ENCODE data around the gene SLC7A6OS. TPM values are rescaled to one million over a fixed set of nuclear protein-coding genes. Genes with fewer than 3 reads are reported as not detected.

SLC7A6OS gene
- total RNA-seq, 2 experiments from 2014 or later = 20.6 to 22.2 TPM

GRCh38 chr16:68275611-68276191 is 35.0 kb downstream of the SLC7A6OS start:
- no peak overlapping the region for H3K4me3 Mint-ChIP-seq
- ChIA-PET CTCF (interaction anchor here (0.9 to 7.8 kb wide), 7 partner anchors 12 to 182 kb away, joined by 3 to 58 read pairs (median 4); partner anchors contain the start of gene SLC7A6), POLR2A (interaction anchor here (0.7 to 2.1 kb wide), 3 partner anchors 10 to 42 kb away, joined by 4 to 8 read pairs (median 8); partner anchors contain the start of gene SLC7A6)
- DNase-seq = peak; percentile 66
- H3K9me3 Mint-ChIP-seq = no peaks in the 10 kb centered on the region
- H3K27me3 Mint-ChIP-seq = no peaks in the 10 kb centered on the region
- intact Hi-C loops (cut with micrococcal nuclease) = loop anchor here (1.0 to 10.0 kb wide), 4 partner anchors 10 to 1049 kb away; no protein-coding TSS in a partner anchor
- peaks cover 43% of the 10 kb centered on the region for H3K36me3 Mint-ChIP-seq
- peaks cover 67% of the 10 kb centered on the region for H3K4me1 Mint-ChIP-seq (ENCODE audit: low read depth)
- peak overlapping the region; percentile 93 for H3K27ac Mint-ChIP-seq

GRCh38 chr16:68274441-68274840 is 36.3 kb downstream of the SLC7A6OS start:
- DNase-seq = no peak
- Mint-ChIP-seq H3K27ac (peak overlapping the region; percentile 93), H3K27me3 (no peaks in the 10 kb centered on the region), H3K36me3 (peaks cover 41% of the 10 kb centered on the region), H3K4me1 (ENCODE audit: low read depth) (peaks cover 71% of the 10 kb centered on the region), H3K9me3 (no peaks in the 10 kb centered on the region), H3K4me3 (no peak overlapping the region)
- ChIA-PET CTCF (interaction anchor here (0.8 to 7.8 kb wide), 6 partner anchors 10 to 55 kb away, joined by 3 to 58 read pairs (median 7); partner anchors contain the start of genes PRMT7, SLC7A6 and SLC7A6OS), POLR2A (interaction anchor here (0.8 to 3.3 kb wide), 5 partner anchors 10 to 181 kb away, joined by 3 to 18 read pairs (median 4); partner anchors contain the start of genes PRMT7, SLC7A6 and SLC7A6OS)
- intact Hi-C loops (cut with micrococcal nuclease) = loop anchor here (10.0 kb wide), 2 partner anchors 250 to 1050 kb away; no protein-coding TSS in a partner anchor

GRCh38 chr16:68273896-68274295 is 36.9 kb downstream of the SLC7A6OS start:
- DNase-seq = no peak
- Mint-ChIP-seq H3K27ac (peak overlapping the region; percentile 93), H3K27me3 (no peaks in the 10 kb centered on the region), H3K9me3 (no peaks in the 10 kb centered on the region), H3K4me3 (no peak overlapping the region), H3K36me3 (peaks cover 43% of the 10 kb centered on the region), H3K4me1 (ENCODE audit: low read depth) (peaks cover 74% of the 10 kb centered on the region)
- CTCF ChIA-PET = interaction anchor here (0.8 to 7.8 kb wide), 7 partner anchors 10 to 55 kb away, joined by 3 to 58 read pairs (median 8); partner anchors contain the start of genes PRMT7, SLC7A6 and SLC7A6OS
- intact Hi-C loops (cut with micrococcal nuclease) = loop anchor here (10.0 kb wide), 2 partner anchors 251 to 1051 kb away; no protein-coding TSS in a partner anchor
- POLR2A ChIA-PET = interaction anchor here (0.9 to 3.3 kb wide), 3 partner anchors 10 to 37 kb away, joined by 4 to 18 read pairs (median 4); partner anchors contain the start of genes PRMT7 and SLC7A6OS

- Mint-ChIP-seq H3K36me3 (peaks cover 43% of the 10 kb centered on the region), H3K4me3 (peak overlapping the region; percentile 44), H3K4me1 (ENCODE audit: low read depth) (peaks cover 74% of the 10 kb centered on the region), H3K27me3 (no peaks in the 10 kb centered on the region), H3K27ac (peak overlapping the region; percentile 93), H3K9me3 (no peaks in the 10 kb centered on the region)
- POLR2A ChIA-PET = interaction anchor here (1.2 to 3.3 kb wide), 4 partner anchors 11 to 38 kb away, joined by 4 to 18 read pairs (median 9); partner anchors contain the start of genes PLA2G15, PRMT7 and SLC7A6OS
- no peak for DNase-seq
- intact Hi-C loops (cut with micrococcal nuclease) = loop anchor here (10.0 kb wide), 2 partner anchors 251 to 1051 kb away; no protein-coding TSS in a partner anchor
- CTCF ChIA-PET = interaction anchor here (1.2 to 7.8 kb wide), 7 partner anchors 9 to 247 kb away, joined by 4 to 58 read pairs (median 8); partner anchors contain the start of genes PRMT7, SLC7A6 and SLC7A6OS
Measured at GRCh38 chr16:68273459-68273858, 37.3 kb downstream of the SLC7A6OS start.

- CTCF ChIA-PET = interaction anchor here (0.6 to 7.8 kb wide), 8 partner anchors 9 to 248 kb away, joined by 3 to 58 read pairs (median 6); partner anchors contain the start of genes PRMT7, SLC7A6 and SLC7A6OS
- peaks cover 49% of the 10 kb centered on the region for H3K36me3 Mint-ChIP-seq
- peak overlapping the region; percentile 93 for H3K27ac Mint-ChIP-seq
- peaks cover 82% of the 10 kb centered on the region for H3K4me1 Mint-ChIP-seq (ENCODE audit: low read depth)
- DNase-seq = peak; percentile 53
- intact Hi-C loops (cut with micrococcal nuclease) = loop anchor here (10.0 kb wide), 2 partner anchors 252 to 1052 kb away; no protein-coding TSS in a partner anchor
- POLR2A ChIA-PET = interaction anchor here (0.6 to 3.3 kb wide), 6 partner anchors 9 to 54 kb away, joined by 4 to 18 read pairs (median 6); partner anchors contain the start of genes PLA2G15, PRMT7, SLC7A6 and SLC7A6OS
- no peaks in the 10 kb centered on the region for H3K9me3 Mint-ChIP-seq
- no peaks in the 10 kb centered on the region for H3K27me3 Mint-ChIP-seq
- H3K4me3 Mint-ChIP-seq = peak overlapping the region; percentile 44
Measured at GRCh38 chr16:68272507-68273209, 38.1 kb downstream of the SLC7A6OS start.

GRCh38 chr16:68270353-68270752 is 40.4 kb downstream of the SLC7A6OS start:
- Mint-ChIP-seq H3K27ac (peak overlapping the region; percentile 93), H3K4me3 (no peak overlapping the region), H3K4me1 (ENCODE audit: low read depth) (peaks cover 86% of the 10 kb centered on the region), H3K27me3 (no peaks in the 10 kb centered on the region), H3K9me3 (no peaks in the 10 kb centered on the region), H3K36me3 (peaks cover 45% of the 10 kb centered on the region)
- intact Hi-C loops (cut with micrococcal nuclease) = loop anchor here (1.0 to 10.0 kb wide), 3 partner anchors 17 to 1054 kb away; no protein-coding TSS in a partner anchor
- CTCF ChIA-PET = interaction anchor here (0.6 to 7.8 kb wide), 2 partner anchors 9 to 57 kb away, joined by 3 to 58 read pairs; no protein-coding TSS in a partner anchor
- DNase-seq = no peak
- POLR2A ChIA-PET = interaction anchor here (0.6 kb wide), 1 partner anchor 55 kb away, joined by 3 read pairs; no protein-coding TSS in a partner anchor

- peaks cover 80% of the 10 kb centered on the region for H3K4me1 Mint-ChIP-seq (ENCODE audit: low read depth)
- no peaks in the 10 kb centered on the region for H3K9me3 Mint-ChIP-seq
- DNase-seq = no peak
- ChIA-PET POLR2A (interaction anchor here (0.6 kb wide), 1 partner anchor 9 kb away, joined by 3 read pairs; no protein-coding TSS in a partner anchor), CTCF (interaction anchor here (0.6 to 7.8 kb wide), 3 partner anchors 8 to 1344 kb away, joined by 3 to 58 read pairs (median 3); no protein-coding TSS in a partner anchor)
- H3K36me3 Mint-ChIP-seq = peaks cover 44% of the 10 kb centered on the region
- H3K27ac Mint-ChIP-seq = peak overlapping the region; percentile 93
- intact Hi-C loops (cut with micrococcal nuclease) = loop anchor here (1.0 to 10.0 kb wide), 4 partner anchors 18 to 1055 kb away; partner anchors contain the start of gene SMPD3
- no peaks in the 10 kb centered on the region for H3K27me3 Mint-ChIP-seq
- no peak overlapping the region for H3K4me3 Mint-ChIP-seq
Measured at GRCh38 chr16:68269793-68270192, 41.0 kb downstream of the SLC7A6OS start.

GRCh38 chr16:68267612-68268405 is 42.9 kb downstream of the SLC7A6OS start:
- peaks cover 71% of the 10 kb centered on the region for H3K4me1 Mint-ChIP-seq (ENCODE audit: low read depth)
- ChIA-PET POLR2A (interaction anchor here (1.2 to 2.2 kb wide), 2 partner anchors 22 to 43 kb away, joined by 3 to 7 read pairs; partner anchors contain the start of genes PRMT7 and SLC7A6OS), CTCF (no interaction called here)
- peaks cover 28% of the 10 kb centered on the region for H3K36me3 Mint-ChIP-seq
- H3K9me3 Mint-ChIP-seq = no peaks in the 10 kb centered on the region
- DNase-seq = no peak
- no peaks in the 10 kb centered on the region for H3K27me3 Mint-ChIP-seq
- peak overlapping the region; percentile 82 for H3K27ac Mint-ChIP-seq
- H3K4me3 Mint-ChIP-seq = peak overlapping the region; percentile 7
- intact Hi-C loops (cut with micrococcal nuclease) = loop anchor here (10.0 kb wide), 1 partner anchor 177 kb away; the partner anchor contains the start of gene SMPD3

GRCh38 chr16:68265078-68265920 is 45.4 kb downstream of the SLC7A6OS start:
- DNase-seq = peak; percentile 73
- Mint-ChIP-seq H3K27ac (peak overlapping the region; percentile 85), H3K4me3 (peak overlapping the region; percentile 96), H3K9me3 (no peaks in the 10 kb centered on the region), H3K36me3 (peaks cover 25% of the 10 kb centered on the region), H3K27me3 (no peaks in the 10 kb centered on the region), H3K4me1 (ENCODE audit: low read depth) (peaks cover 52% of the 10 kb centered on the region)
- ChIA-PET POLR2A (interaction anchor here (2.6 to 5.0 kb wide), 3 partner anchors 20 to 46 kb away, joined by 20 to 45 read pairs (median 23); partner anchors contain the start of genes PRMT7 and SLC7A6OS), CTCF (interaction anchor here (1.9 to 6.6 kb wide), 3 partner anchors 25 to 131 kb away, joined by 5 to 237 read pairs (median 106); partner anchors contain the start of genes PRMT7 and SLC7A6OS)
- intact Hi-C loops (cut with micrococcal nuclease) = loop anchor here (1.0 to 10.0 kb wide), 4 partner anchors 10 to 180 kb away; partner anchors contain the start of genes SLC7A6OS and SMPD3

Measured in activated CD4-positive, alpha-beta memory T cell treated with anti-CD3 and anti-CD28 coated beads for 36 hours (primary cell).